Measurements from ENCODE around the gene ARFIP2. TPM values are rescaled to one million over a fixed set of nuclear protein-coding genes. Genes with fewer than 3 reads are reported as not detected.

ARFIP2 gene
- total and polyA plus RNA-seq, 4 donors = 34.0 to 53.7 (median 46.5) TPM

GRCh38 chr11:6458352-6459098 lies 22.6 kb downstream of the ARFIP2 start:
- no peak for TF ChIP-seq CTCF (IDR thresholded peaks at IDR 0.05; ENCODE audit: control extremely low read depth, extremely low read depth)
- Histone ChIP-seq H3K36me3 (ENCODE audit: control insufficient read depth in 4 of 4, insufficient read depth in 4 of 4, low read length in 4 of 4) (peaks cover 14 to 46% (median 22%) of the 10 kb centered on the region in 4 donors), H3K27me3 (ENCODE audit: control insufficient read depth in 3 of 3, insufficient read depth in 3 of 3, low read length in 2 of 3) (no peaks in the 10 kb centered on the region), H3K9me3 (ENCODE audit: control insufficient read depth in 4 of 4, insufficient read depth in 3 of 4, low read length in 3 of 4) (no peaks in the 10 kb centered on the region), H3K4me3 (no peak overlapping the region), H3K27ac (ENCODE audit: low read depth in 1 of 2, low read length in 1 of 2) (peak overlapping the region in 1 of 2 donors; percentile 15), H3K4me1 (ENCODE audit: control insufficient read depth in 5 of 5, insufficient read depth in 5 of 5, low read length in 5 of 5) (peaks cover 0 to 9% (median 0%) of the 10 kb centered on the region in 5 donors), H3K9ac (ENCODE audit: insufficient read depth in 1 of 2, low read length in 2 of 2) (no peak overlapping the region)
- WGBS, 2 donors = 77 to 84% methylated on average over 2 of the region's 2 CpGs
- ATAC-seq (ENCODE audit: insufficient read depth, low FRiP score) = peak; percentile 34
- peak; percentile 36 to 53 (median 42) for DNase-seq

GRCh38 chr11:6457581-6458320 lies 23.4 kb downstream of the ARFIP2 start:
- peaks cover 11 to 43% (median 24%) of the 10 kb centered on the region in 4 donors for H3K36me3 ChIP-seq (ENCODE audit: control insufficient read depth in 4 of 4, insufficient read depth in 4 of 4, low read length in 4 of 4)
- DNase-seq (no peak), ATAC-seq (ENCODE audit: insufficient read depth, low FRiP score) (no peak)
- no peaks in the 10 kb centered on the region for H3K27me3 ChIP-seq (ENCODE audit: control insufficient read depth in 3 of 3, insufficient read depth in 3 of 3, low read length in 2 of 3)
- no peak for TF ChIP-seq CTCF (IDR thresholded peaks at IDR 0.05; ENCODE audit: control extremely low read depth, extremely low read depth)
- peaks cover 0 to 9% (median 0%) of the 10 kb centered on the region in 5 donors for H3K4me1 ChIP-seq (ENCODE audit: control insufficient read depth in 5 of 5, insufficient read depth in 5 of 5, low read length in 5 of 5)
- 91 to 93% methylated on average over 26 of the region's 26 CpGs for WGBS, 2 donors
- H3K27ac ChIP-seq (ENCODE audit: low read depth in 1 of 2, low read length in 1 of 2) = no peak overlapping the region
- H3K9me3 ChIP-seq (ENCODE audit: control insufficient read depth in 4 of 4, insufficient read depth in 3 of 4, low read length in 3 of 4) = no peaks in the 10 kb centered on the region
- H3K4me3 ChIP-seq = no peak overlapping the region
- no peak overlapping the region for H3K9ac ChIP-seq (ENCODE audit: insufficient read depth in 1 of 2, low read length in 2 of 2)

GRCh38 chr11:6456361-6457073 lies 24.6 kb downstream of the ARFIP2 start:
- no peak for DNase-seq
- H3K9me3 ChIP-seq (ENCODE audit: control insufficient read depth in 4 of 4, insufficient read depth in 3 of 4, low read length in 3 of 4) = no peaks in the 10 kb centered on the region
- no peak overlapping the region for H3K4me3 ChIP-seq
- H3K4me1 ChIP-seq (ENCODE audit: control insufficient read depth in 5 of 5, insufficient read depth in 5 of 5, low read length in 5 of 5) = peaks cover 0 to 9% (median 0%) of the 10 kb centered on the region in 5 donors
- no peak overlapping the region for H3K9ac ChIP-seq (ENCODE audit: insufficient read depth in 1 of 2, low read length in 2 of 2)
- peaks cover 14 to 51% (median 30%) of the 10 kb centered on the region in 4 donors for H3K36me3 ChIP-seq (ENCODE audit: control insufficient read depth in 4 of 4, insufficient read depth in 4 of 4, low read length in 4 of 4)
- 95 to 97% methylated on average over 56 of the region's 56 CpGs for WGBS, 2 donors
- no peaks in the 10 kb centered on the region for H3K27me3 ChIP-seq (ENCODE audit: control insufficient read depth in 3 of 3, insufficient read depth in 3 of 3, low read length in 2 of 3)
- no peak for TF ChIP-seq CTCF (IDR thresholded peaks at IDR 0.05; ENCODE audit: control extremely low read depth, extremely low read depth)
- no peak overlapping the region for H3K27ac ChIP-seq (ENCODE audit: low read depth in 1 of 2, low read length in 1 of 2)
- no peak for ATAC-seq (ENCODE audit: insufficient read depth, low FRiP score)
